T-helper 1 cell treated with Interleukin-12 subunit alpha and Interleukin-12 subunit beta and Interleukin-4 antibody, amounts not matched to agents 30 μg/mL and 1 μg/mL, for 36 hours (primary cell): ENCODE data around the gene MIS18BP1.
"Not testable (repeated sequence)": the region's sequence is repeated elsewhere in the genome, so short reads cannot be mapped to it uniquely, and the experiment has no call there.

Experiments used
- H3K27ac Mint-ChIP-seq: one replicate; pipeline ENCODE4 v1.8.0; 2021; ENCODE audit warnings: mild to moderate bottlenecking, mixed read lengths
- H3K27me3 Mint-ChIP-seq: one replicate; pipeline ENCODE4 v1.8.0; 2021; ENCODE audit warnings: low read depth, mixed read lengths
- H3K36me3 Mint-ChIP-seq: one replicate; pipeline ENCODE4 v1.8.0; 2021; ENCODE audit warnings: low read depth, mixed read lengths
- H3K4me1 Mint-ChIP-seq: one replicate; pipeline ENCODE4 v1.8.0; 2021; ENCODE audit warnings: low read depth, mixed read lengths
- H3K4me3 Mint-ChIP-seq: one replicate; pipeline ENCODE4 v1.8.0; 2021; ENCODE audit warnings: mild to moderate bottlenecking, moderate library complexity, mixed read lengths
- H3K9me3 Mint-ChIP-seq: one replicate; pipeline ENCODE4 v1.8.0; 2021; ENCODE audit warnings: mixed read lengths

Gene MIS18BP1

DNA sequence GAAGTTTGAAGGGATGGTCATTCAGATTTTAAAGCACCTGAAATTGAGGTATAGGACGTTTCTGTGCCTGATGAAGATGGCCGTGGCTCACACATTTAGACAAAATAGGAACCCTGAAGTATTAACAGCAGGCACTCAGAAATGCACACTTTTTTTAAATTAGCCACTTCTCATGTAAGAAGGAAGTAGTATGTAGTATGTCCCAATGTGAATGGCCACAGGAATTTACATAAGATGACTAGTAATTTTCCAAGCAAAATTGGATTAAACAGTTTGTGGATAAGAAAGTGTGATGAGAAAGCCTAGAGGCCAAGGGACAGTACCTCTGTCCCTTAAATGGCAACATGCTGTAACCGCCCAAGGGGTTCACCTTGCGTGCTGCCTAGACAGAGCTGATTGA, 1.8 kb upstream of the MIS18BP1 start:
- no peak overlapping the region for H3K4me3 Mint-ChIP-seq
- peaks cover 13% of the 10 kb centered on the region for H3K36me3 Mint-ChIP-seq
- peaks cover 31% of the 10 kb centered on the region for H3K9me3 Mint-ChIP-seq
- peaks cover 12% of the 10 kb centered on the region for H3K4me1 Mint-ChIP-seq
- peaks cover 8% of the 10 kb centered on the region for H3K27me3 Mint-ChIP-seq
- no peak overlapping the region for H3K27ac Mint-ChIP-seq

DNA sequence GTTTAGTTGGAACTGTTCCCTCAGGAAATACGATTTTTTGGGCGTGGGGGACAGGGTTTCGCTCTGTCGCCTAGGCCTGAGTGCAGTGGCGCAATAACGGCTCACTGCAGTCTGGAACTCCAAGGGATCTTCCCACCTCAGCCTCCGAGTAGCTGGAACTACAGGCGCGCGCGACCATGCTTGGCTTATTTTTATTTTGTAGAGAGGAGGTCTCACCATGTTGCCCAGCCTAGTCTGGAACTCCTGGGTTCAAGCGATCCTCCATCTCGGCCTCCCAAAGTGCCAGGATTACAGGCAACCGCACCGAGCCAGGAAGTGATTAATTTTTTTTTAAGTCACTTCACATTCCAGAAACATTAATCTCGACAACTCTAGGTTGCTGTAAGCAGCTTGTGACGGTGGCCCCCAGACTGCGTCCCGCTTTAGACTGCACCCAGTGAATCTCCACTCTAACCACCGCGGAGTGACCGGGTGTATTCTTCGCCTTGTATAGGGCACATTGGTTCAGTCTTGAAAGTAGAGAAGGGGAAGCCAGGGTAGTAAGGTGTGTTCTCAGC, 830 bp upstream of the MIS18BP1 start:
- Mint-ChIP-seq H3K4me1 (peaks cover 14% of the 10 kb centered on the region), H3K4me3 (peak overlapping the region; percentile 95), H3K27me3 (peaks cover 6% of the 10 kb centered on the region), H3K36me3 (peaks cover 11% of the 10 kb centered on the region), H3K9me3 (peaks cover 23% of the 10 kb centered on the region), H3K27ac (peak overlapping the region; percentile 98)

DNA sequence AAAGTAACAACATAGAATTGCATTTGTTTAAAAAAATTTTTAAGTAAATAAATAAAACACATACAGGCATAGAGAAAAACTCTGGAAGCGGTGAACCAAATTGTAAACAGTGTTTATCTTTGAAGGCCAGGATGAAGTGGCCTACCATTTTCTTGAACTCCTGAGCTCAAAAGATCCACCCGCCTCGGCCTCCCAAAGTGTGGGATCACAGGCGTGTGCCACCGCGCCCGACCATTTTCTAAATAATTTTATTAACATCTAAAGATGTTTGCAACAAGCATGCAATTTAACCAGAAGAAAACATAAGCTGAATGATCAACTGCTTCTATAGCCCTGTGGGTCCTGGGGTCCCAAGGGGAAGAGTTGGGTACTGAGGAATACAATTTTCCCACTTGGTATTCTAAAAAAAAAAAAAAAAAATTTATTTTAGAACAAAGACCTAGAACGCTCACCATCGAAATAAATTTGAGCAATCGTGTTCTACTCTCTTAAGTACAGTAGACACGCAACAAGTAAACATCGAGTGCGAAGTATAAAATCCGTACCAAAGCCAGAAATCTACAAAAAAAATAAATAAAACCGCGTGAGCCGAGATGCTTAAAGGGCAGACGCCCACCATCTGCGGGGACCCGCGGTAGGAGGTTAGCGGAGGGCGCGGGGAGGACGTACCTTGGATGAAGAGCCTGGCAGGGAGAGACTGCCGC, 484 bp downstream of the MIS18BP1 start:
- peak overlapping the region; percentile 98 for H3K27ac Mint-ChIP-seq
- peaks cover 9% of the 10 kb centered on the region for H3K9me3 Mint-ChIP-seq
- peaks cover 5% of the 10 kb centered on the region for H3K36me3 Mint-ChIP-seq
- H3K4me3 Mint-ChIP-seq, result peak overlapping the region; percentile 95
- peaks cover 4% of the 10 kb centered on the region for H3K27me3 Mint-ChIP-seq
- peaks cover 15% of the 10 kb centered on the region for H3K4me1 Mint-ChIP-seq

DNA sequence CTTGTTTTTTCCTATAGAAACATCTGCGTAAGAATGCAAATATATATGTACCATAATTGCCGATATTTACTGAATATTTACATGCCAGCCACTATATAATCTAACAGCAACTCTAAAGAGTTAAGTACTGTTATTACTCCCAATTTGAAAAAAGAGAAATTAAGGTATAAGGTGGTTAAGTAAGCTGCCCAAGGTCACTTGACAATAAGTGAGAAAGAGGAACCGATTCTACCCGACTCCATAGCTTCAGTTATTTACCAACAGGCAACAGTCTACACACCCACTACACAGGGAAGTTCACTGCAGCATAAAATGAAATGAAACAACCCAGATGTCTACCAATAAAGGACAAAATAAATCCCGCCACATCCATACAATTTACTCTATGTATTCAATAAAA, 1.1 kb downstream of the MIS18BP1 start:
- H3K36me3 Mint-ChIP-seq, result peaks cover 3% of the 10 kb centered on the region
- H3K9me3 Mint-ChIP-seq, result peaks cover 4% of the 10 kb centered on the region
- peaks cover 4% of the 10 kb centered on the region for H3K27me3 Mint-ChIP-seq
- peak overlapping the region; percentile 95 for H3K4me3 Mint-ChIP-seq
- peak overlapping the region; percentile 98 for H3K27ac Mint-ChIP-seq
- H3K4me1 Mint-ChIP-seq, result peaks cover 15% of the 10 kb centered on the region

DNA sequence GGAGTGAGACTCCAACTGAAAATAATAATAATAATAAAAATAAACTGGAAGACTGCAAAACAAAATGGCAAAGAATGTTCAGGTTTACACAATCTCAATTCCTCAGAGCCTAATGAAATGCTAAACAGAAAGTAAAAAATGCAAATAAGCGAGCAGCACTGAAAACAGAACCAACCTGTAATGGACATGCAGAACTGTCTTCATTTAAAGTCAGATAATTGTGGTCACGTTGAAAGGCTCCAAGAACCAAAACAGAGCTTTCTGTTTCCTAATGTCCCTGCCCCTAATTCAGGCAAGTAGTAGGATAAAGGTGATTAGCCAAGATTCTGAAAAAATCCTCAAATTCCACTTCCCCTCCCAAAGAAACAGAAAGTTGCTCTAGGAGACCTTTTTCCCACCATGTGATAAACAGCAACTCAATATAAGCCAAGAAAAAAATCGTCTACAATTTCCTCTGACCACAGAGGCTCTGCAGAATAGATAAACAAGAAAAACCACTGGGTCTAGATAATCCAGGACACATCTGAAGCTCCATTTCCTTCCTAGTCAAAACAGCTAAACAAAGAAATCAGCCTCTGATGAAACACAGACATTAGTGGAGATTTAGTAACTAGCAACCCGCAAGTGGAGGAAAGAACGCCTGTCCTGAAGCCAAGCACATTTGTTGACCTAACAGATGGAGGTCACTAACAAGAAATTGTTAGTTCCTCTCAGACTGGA, 3.0 kb downstream of the MIS18BP1 start:
- H3K4me1 Mint-ChIP-seq, result peaks cover 15% of the 10 kb centered on the region
- peak overlapping the region; percentile 64 for H3K4me3 Mint-ChIP-seq
- peaks cover 2% of the 10 kb centered on the region for H3K9me3 Mint-ChIP-seq
- peaks cover 3% of the 10 kb centered on the region for H3K36me3 Mint-ChIP-seq
- H3K27ac Mint-ChIP-seq, result peak overlapping the region; percentile 74
- peaks cover 2% of the 10 kb centered on the region for H3K27me3 Mint-ChIP-seq

DNA sequence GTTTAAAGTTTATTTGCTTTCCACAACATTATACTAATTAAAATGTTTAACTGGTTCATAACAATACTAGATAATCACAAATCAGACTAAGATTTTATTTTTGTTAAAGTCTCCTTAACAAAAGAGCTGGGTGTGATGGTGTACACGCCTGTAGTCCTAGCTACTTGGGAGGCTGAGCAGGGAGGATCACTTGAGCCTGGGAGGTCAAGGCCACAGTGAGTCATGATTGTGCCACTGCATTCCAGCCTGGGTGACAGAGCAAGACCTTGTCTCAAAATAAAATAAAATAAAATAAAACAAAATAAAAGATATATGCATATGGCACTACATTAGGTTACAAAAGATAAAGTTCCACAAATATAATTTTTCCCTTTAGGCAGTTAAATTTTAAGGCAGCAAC, 5.6 kb downstream of the MIS18BP1 start:
- no peaks in the 10 kb centered on the region for H3K27me3 Mint-ChIP-seq
- H3K4me3 Mint-ChIP-seq, result no peak overlapping the region
- H3K4me1 Mint-ChIP-seq, result peaks cover 14% of the 10 kb centered on the region
- no peaks in the 10 kb centered on the region for H3K9me3 Mint-ChIP-seq
- H3K36me3 Mint-ChIP-seq, result peaks cover 3% of the 10 kb centered on the region
- H3K27ac Mint-ChIP-seq, result no peak overlapping the region

DNA sequence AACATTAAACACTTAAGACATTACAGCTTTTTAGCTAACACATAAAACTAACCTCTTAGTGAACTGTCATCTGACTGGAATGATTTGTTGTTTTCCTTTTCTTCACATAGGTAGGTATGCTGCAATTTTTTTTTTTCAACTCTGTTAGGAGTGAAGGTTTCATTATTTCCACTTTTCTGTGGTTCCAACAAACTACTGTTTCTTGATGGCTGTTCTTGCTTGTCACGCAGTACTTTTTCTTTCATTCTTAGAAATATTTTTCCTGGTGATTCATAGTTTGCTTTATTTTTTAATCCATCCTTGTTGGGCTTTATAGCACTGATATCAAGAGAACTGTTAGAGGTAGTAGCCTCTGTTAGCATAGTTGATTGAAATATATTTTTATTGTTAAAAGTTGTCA, 6.3 kb downstream of the MIS18BP1 start:
- Mint-ChIP-seq H3K4me3 (no peak overlapping the region), H3K36me3 (peaks cover 8% of the 10 kb centered on the region), H3K9me3 (no peaks in the 10 kb centered on the region), H3K4me1 (peaks cover 14% of the 10 kb centered on the region), H3K27ac (no peak overlapping the region), H3K27me3 (no peaks in the 10 kb centered on the region)

DNA sequence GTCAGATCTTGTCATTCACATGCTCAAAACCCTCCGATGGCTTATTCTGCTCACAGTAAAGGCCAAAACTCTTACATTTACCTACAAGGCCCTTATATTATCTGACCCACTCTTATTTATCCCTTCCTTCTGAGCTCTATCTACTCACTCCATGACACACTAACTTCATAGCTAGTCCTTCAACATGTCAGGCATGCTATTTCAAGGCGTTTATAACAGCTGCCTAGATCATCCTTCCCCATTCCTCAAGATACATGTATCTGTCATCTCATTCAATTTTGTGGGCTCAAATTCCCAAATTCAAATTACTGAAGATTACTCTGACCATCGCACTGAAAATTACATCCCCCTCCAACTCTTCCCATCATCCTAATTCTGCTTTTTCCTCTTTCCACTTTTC, 6.9 kb downstream of the MIS18BP1 start:
- Mint-ChIP-seq H3K27me3 (no peaks in the 10 kb centered on the region), H3K27ac (no peak overlapping the region), H3K36me3 (peaks cover 8% of the 10 kb centered on the region), H3K9me3 (no peaks in the 10 kb centered on the region), H3K4me1 (peaks cover 11% of the 10 kb centered on the region), H3K4me3 (no peak overlapping the region)

DNA sequence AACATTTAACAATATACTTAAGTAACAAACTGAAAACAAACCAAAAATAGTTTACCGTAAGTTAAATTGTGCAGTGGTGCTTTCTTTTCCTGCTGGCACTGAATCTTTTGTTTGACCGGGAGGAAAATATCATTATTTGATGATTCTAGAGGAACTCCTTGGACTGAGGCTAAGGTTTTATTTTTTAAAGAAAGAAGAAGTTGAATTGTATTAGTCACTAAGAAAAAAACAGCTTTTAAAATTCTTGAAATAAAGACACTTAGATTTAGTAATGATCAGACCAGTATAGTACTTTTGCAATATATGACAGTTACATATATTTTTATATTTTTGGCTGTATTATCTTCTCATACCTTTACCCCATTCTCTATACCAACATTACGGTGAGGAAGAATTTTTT, 10.3 kb downstream of the MIS18BP1 start:
- Mint-ChIP-seq H3K4me1 (peaks cover 8% of the 10 kb centered on the region), H3K36me3 (peaks cover 23% of the 10 kb centered on the region), H3K27me3 (no peaks in the 10 kb centered on the region), H3K9me3 (no peaks in the 10 kb centered on the region), H3K4me3 (no peak overlapping the region), H3K27ac (no peak overlapping the region)

DNA sequence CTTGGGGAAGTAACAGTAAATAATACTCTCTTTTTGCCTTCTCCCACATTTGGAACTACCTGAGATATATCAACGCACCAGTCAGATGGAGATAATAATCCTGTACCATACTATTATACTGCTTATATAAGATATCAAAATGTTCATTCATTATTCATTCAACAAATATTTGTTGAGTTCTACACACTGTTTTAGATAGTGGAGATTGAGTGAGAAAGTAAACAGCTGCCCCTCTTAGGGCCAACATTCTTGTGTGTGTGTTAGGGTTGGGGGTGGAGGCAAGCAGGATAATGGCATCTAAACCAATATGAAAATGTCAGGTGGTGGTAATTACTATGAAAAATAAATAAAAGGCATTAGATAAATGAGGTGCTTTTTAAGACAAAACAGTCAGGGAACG, 14.0 kb downstream of the MIS18BP1 start:
- Mint-ChIP-seq H3K27me3 (no peaks in the 10 kb centered on the region), H3K4me1 (peaks cover 9% of the 10 kb centered on the region), H3K9me3 (no peaks in the 10 kb centered on the region), H3K4me3 (no peak overlapping the region), H3K36me3 (peaks cover 33% of the 10 kb centered on the region), H3K27ac (no peak overlapping the region)

DNA sequence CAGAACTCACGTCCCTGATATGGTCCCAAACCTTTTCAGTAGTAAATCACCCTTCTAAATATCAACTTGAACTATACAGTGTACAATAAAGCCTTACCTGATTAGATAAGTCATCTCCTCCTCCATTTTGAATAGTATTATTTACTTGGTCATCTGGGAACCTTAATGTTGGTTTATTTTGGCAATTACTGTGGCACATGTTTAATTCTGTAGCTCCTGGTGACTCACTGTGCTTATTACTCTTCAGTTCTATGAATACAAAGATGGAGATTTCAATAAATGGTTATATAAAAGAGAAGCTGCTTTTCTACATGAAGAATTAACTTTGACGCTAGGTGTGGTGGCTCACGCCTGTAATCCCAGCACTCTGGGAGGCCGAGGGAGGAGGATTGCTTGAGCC, 25.4 kb downstream of the MIS18BP1 start:
- Mint-ChIP-seq H3K27me3 (no peaks in the 10 kb centered on the region), H3K4me1 (peaks cover 29% of the 10 kb centered on the region), H3K4me3 (no peak overlapping the region), H3K36me3 (peaks cover 51% of the 10 kb centered on the region), H3K9me3 (no peaks in the 10 kb centered on the region), H3K27ac (no peak overlapping the region)

DNA sequence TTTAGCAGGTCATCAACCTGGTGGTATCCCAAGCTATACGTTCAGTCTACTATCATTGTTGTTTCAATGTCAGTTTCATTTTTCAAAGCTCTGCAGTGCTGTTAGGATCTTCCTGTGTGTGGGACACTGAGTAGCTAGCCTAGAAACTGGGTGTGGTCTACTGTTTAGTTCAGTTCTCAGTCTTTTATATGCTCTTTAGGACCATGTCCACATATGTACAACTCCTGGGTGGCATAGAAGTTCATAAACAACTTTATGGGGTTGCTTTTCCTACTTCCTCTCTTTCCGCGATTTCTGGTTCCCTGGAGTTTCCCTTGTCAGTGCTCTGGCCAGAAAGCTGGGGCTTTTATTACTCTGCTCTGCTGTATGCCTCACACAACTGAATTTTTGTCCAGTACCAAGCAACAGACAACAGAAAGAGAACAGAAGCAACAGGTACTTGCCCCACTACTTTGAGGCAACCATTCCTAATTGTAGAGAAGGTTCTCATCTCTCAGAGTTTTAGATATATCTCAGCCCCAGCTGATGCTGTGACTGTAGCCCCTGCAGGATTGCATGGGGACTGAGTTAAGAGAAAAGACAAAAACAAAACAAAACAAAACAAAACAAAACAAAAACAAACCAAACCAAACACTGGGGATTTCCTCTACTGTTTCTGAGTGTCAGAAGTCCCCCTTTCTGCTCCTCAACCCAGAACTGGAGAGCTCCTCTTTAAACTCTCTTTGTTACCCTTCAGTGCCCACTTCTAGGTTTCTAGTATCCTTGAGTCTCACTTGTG, 30.3 kb downstream of the MIS18BP1 start:
- Mint-ChIP-seq H3K27ac (peak overlapping the region; percentile 86), H3K9me3 (no peaks in the 10 kb centered on the region), H3K4me1 (peaks cover 34% of the 10 kb centered on the region), H3K27me3 (no peaks in the 10 kb centered on the region), H3K4me3 (peak overlapping the region; percentile 43), H3K36me3 (peaks cover 42% of the 10 kb centered on the region)

DNA sequence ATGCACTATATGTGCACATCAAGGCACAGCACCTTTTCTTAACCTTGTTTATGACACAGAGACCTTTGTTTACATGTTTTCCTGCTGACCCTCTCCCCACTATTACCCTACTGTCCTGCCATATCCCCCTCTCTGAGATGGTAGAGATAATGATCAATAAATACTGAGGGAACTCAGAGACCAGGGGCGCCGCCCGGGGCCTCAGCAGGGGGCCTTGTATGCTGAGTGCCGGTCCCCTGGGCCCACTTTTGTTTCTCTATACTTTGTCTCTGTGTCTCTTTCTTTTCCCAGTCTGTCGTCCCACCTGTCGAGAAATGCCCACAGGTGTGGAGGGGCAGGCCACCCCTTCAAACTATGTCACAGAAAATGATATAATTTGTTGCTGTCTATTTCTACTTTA, 38.7 kb downstream of the MIS18BP1 start:
- not testable (repeated sequence) for H3K27ac Mint-ChIP-seq, H3K9me3 Mint-ChIP-seq, H3K4me1 Mint-ChIP-seq, H3K4me3 Mint-ChIP-seq, H3K27me3 Mint-ChIP-seq
- peaks cover 28% of the 10 kb centered on the region for H3K36me3 Mint-ChIP-seq

DNA sequence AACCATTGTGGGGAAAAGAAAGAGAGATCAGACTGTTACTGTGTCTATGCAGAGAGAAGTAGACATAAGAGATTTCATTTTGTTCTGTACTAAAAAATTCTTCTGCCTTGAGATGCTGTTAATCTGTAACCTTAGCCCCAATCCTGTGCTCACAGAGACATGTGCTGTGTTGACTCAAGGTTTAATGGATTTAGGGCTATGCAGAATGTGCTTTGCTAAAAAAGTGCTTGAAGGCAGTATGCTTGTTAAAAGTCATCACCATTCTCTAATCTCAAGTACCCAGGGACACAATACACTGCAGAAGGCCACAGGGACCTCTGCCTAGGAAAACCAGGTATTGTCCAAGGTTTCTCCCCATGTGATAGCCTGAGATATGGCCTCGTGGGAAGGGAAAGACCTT, 39.3 kb downstream of the MIS18BP1 start:
- H3K4me1 Mint-ChIP-seq, H3K27ac Mint-ChIP-seq, H3K4me3 Mint-ChIP-seq, H3K27me3 Mint-ChIP-seq, H3K9me3 Mint-ChIP-seq: not testable (repeated sequence)
- H3K36me3 Mint-ChIP-seq, result peaks cover 31% of the 10 kb centered on the region
